Endothelial cell of umbilical vein (primary cell): ENCODE results near the gene ATG14.

ENCODE experiments used
- CTCF ChIP-seq, 2 donors: IDR thresholded peaks; 1 replicate in 1 of 2; 2 replicates in 1 of 2; pipeline ENCODE4 v1.5.1; 2011; ENCODE audit warnings: low read length in 2 of 2, mild to moderate bottlenecking in 2 of 2, moderate library complexity in 2 of 2, control low read depth in 1 of 2, inconsistent platforms in 1 of 2, low read depth in 1 of 2; ENCODE audit not compliant: insufficient read depth in 1 of 2; ENCODE audit errors: extremely low read depth in 1 of 2
- EZH2 ChIP-seq: IDR thresholded peaks from 2 replicates; pipeline ENCODE4 v1.6.1; 2012; ENCODE audit warnings: borderline replicate concordance, low read depth, mild to moderate bottlenecking, moderate library complexity, low read length, inconsistent platforms; ENCODE audit not compliant: severe bottlenecking
- FOS ChIP-seq: IDR thresholded peaks from 2 replicates; pipeline ENCODE4 v1.6.1; 2011; ENCODE audit warnings: mild to moderate bottlenecking, low read length, moderate library complexity, borderline replicate concordance; ENCODE audit not compliant: insufficient read depth
- GATA2 ChIP-seq: IDR thresholded peaks from 2 replicates; pipeline ENCODE4 v1.7.0; 2011; ENCODE audit warnings: low read depth, mild to moderate bottlenecking, moderate library complexity, mixed read lengths, low read length; ENCODE audit not compliant: insufficient read length, insufficient read depth
- POLR2A ChIP-seq: IDR thresholded peaks from 2 replicates; pipeline ENCODE4 v1.6.1; 2012; ENCODE audit warnings: low read depth, mild to moderate bottlenecking, control low read depth, low read length

GRCh38 chr14:55381040-55381439 is 30.6 kb downstream of the ATG14 start:
- TF ChIP-seq CTCF (IDR thresholded peaks at IDR 0.05; ENCODE audit: extremely low read depth in 1 of 2, insufficient read depth in 1 of 2, low read depth in 1 of 2, low read length in 2 of 2) (no peak), POLR2A (no peak), GATA2 (no peak), FOS (no peak), EZH2 (no peak)
